Esophagus squamous epithelium (tissue), 4 donors: ENCODE results near the gene PEAK1.

ENCODE experiments used
- POLR2A ChIP-seq, 4 donors: fragments of 450-650 bp; IDR thresholded peaks; one replicate each; pipeline ENCODE4 v1.6.1; 2017; ENCODE audit warnings: antibody characterized with exemption in 4 of 4, mild to moderate bottlenecking in 4 of 4, moderate library complexity in 3 of 4
- TF ChIP-seq, protein P1 (sequence below), 6 experiments: fragments of 450-650 bp in 4 of 6; fragments of 200-600 bp in 2 of 6; sonication (generic) in 2 of 6; IDR thresholded peaks; one replicate each; pipeline ENCODE4 v1.5.1; 2016 to 2019; ENCODE audit warnings: antibody characterized with exemption in 6 of 6, mild to moderate bottlenecking in 4 of 6, moderate library complexity in 4 of 6

- TF ChIP-seq, protein P1, sequence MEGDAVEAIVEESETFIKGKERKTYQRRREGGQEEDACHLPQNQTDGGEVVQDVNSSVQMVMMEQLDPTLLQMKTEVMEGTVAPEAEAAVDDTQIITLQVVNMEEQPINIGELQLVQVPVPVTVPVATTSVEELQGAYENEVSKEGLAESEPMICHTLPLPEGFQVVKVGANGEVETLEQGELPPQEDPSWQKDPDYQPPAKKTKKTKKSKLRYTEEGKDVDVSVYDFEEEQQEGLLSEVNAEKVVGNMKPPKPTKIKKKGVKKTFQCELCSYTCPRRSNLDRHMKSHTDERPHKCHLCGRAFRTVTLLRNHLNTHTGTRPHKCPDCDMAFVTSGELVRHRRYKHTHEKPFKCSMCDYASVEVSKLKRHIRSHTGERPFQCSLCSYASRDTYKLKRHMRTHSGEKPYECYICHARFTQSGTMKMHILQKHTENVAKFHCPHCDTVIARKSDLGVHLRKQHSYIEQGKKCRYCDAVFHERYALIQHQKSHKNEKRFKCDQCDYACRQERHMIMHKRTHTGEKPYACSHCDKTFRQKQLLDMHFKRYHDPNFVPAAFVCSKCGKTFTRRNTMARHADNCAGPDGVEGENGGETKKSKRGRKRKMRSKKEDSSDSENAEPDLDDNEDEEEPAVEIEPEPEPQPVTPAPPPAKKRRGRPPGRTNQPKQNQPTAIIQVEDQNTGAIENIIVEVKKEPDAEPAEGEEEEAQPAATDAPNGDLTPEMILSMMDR (IDR thresholded peaks at IDR 0.05), result no peak
- no peak for TF ChIP-seq POLR2A (IDR thresholded peaks at IDR 0.05)
Measured at GRCh38 chr15:77145370-77145769, 274.5 kb downstream of the PEAK1 start.
